ENCODE data around the gene HOPX. TPM values are rescaled to one million over a fixed set of nuclear protein-coding genes. Genes with fewer than 3 reads are reported as not detected.

HOPX gene
- polyA plus RNA-seq, 1 experiment = not detected

DNA sequence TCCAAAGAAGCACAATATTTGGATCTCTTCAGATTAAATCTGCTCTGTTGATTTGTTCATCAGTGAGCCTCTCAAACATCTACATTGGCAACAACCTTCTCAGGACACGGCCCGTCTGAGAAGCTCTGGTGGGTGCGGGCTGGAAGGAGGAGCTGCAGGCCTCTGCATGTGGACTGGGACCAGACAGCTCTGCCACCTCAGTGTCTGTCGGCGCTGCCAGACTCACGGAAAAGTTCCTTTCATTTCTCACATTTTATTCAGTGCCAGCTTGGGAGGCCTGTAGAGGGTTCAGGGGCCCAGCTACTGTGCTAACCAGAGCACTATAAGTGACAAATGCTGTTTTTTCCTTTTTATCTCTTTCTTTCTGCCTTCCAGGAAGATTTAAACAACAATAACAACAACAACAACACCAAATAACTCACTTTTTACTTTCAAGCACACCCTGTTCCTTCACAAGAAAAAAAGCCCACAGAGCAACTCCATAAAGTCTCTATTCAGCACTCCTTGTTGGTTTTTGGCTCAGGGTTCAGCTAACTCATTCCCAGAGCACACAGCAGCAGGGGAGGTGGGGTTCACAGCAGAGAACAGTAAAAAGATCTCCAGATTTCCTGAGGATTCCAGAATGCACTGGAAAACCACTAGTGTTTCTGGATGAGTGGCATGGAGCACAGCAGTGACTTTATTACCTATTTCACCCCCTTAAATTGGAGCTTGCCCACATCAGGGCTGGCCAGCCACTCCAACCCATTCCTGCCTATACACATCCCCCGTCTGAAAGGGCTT, 23.2 kb upstream of the HOPX start:
- Histone ChIP-seq H3K36me3 (ENCODE audit: control insufficient read depth, insufficient read depth, low read length) (no peaks in the 10 kb centered on the region), H3K27me3 (ENCODE audit: control insufficient read depth, insufficient read depth, low read length) (peaks cover 3% of the 10 kb centered on the region; the same call in 1 of the 2 replicates), H3K4me3 (ENCODE audit: low read depth, low read length) (no peak overlapping the region)
- TF ChIP-seq, protein P1, sequence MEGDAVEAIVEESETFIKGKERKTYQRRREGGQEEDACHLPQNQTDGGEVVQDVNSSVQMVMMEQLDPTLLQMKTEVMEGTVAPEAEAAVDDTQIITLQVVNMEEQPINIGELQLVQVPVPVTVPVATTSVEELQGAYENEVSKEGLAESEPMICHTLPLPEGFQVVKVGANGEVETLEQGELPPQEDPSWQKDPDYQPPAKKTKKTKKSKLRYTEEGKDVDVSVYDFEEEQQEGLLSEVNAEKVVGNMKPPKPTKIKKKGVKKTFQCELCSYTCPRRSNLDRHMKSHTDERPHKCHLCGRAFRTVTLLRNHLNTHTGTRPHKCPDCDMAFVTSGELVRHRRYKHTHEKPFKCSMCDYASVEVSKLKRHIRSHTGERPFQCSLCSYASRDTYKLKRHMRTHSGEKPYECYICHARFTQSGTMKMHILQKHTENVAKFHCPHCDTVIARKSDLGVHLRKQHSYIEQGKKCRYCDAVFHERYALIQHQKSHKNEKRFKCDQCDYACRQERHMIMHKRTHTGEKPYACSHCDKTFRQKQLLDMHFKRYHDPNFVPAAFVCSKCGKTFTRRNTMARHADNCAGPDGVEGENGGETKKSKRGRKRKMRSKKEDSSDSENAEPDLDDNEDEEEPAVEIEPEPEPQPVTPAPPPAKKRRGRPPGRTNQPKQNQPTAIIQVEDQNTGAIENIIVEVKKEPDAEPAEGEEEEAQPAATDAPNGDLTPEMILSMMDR (IDR thresholded peaks at IDR 0.05; ENCODE audit: insufficient read depth, low read depth, low read length) = no peak
- ChIA-PET POLR2A (no interaction called here), CTCF (interaction anchor here (0.9 to 1.2 kb wide), 4 partner anchors 8 to 95 kb away, joined by 3 read pairs; no protein-coding TSS in a partner anchor)
- no peak for DNase-seq (ENCODE audit: low read depth)

DNA sequence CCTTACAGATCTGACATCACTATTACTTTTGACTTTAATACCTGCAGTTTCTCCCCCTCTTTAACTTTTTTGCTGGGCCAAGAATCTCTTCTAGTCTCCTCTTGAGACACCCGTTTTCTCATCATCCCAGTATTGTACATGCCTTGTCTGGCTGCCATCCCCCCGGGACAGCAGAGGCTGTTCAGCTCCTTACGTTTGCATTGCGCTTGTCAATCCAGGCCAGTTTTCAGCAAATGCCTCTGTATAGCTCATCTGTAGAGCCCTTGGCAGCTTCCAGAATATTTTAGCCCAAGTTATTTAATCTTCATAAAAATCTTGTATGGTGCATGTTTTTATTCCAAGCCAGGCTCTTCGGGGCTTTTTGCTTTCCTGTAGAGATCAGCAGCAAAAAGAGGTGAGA, 22.3 kb upstream of the HOPX start:
- no peak for DNase-seq (ENCODE audit: low read depth)
- ChIA-PET POLR2A (no interaction called here), CTCF (interaction anchor here (1.2 kb wide), 1 partner anchor 8 kb away, joined by 3 read pairs; no protein-coding TSS in a partner anchor)
- H3K27me3 ChIP-seq (ENCODE audit: control insufficient read depth, insufficient read depth, low read length) = peaks cover 3% of the 10 kb centered on the region; the same call in 1 of the 2 replicates
- TF ChIP-seq, protein P1 (IDR thresholded peaks at IDR 0.05; ENCODE audit: insufficient read depth, low read depth, low read length) = no peak
- no peak overlapping the region for H3K4me3 ChIP-seq (ENCODE audit: low read depth, low read length)
- no peaks in the 10 kb centered on the region for H3K36me3 ChIP-seq (ENCODE audit: control insufficient read depth, insufficient read depth, low read length)

DNA sequence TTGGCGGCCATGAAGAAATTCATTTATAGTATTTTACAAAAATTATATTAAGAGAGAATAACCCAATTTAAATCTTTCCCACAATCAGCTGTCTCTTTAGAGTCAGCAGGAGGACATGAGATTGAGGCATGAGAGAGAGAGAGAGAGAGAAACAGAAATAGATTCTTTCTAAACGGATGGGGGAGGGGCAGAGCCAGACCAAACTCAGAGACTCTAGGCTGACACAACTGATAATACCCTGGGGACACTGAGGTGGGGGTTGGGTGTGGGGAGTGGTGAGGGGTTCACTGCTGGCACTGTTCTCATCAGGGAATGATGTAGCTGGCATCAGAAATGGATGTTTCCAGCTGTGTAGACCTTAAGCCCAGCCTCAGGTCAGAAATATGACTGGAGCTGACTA, 20.5 kb upstream of the HOPX start:
- Histone ChIP-seq H3K36me3 (ENCODE audit: control insufficient read depth, insufficient read depth, low read length) (no peaks in the 10 kb centered on the region), H3K27me3 (ENCODE audit: control insufficient read depth, insufficient read depth, low read length) (peaks cover 3% of the 10 kb centered on the region; the same call in 1 of the 2 replicates), H3K4me3 (ENCODE audit: low read depth, low read length) (no peak overlapping the region)
- TF ChIP-seq, protein P1 (IDR thresholded peaks at IDR 0.05; ENCODE audit: insufficient read depth, low read depth, low read length) = no peak
- ChIA-PET POLR2A (no interaction called here), CTCF (no interaction called here)
- DNase-seq (ENCODE audit: low read depth) = no peak

DNA sequence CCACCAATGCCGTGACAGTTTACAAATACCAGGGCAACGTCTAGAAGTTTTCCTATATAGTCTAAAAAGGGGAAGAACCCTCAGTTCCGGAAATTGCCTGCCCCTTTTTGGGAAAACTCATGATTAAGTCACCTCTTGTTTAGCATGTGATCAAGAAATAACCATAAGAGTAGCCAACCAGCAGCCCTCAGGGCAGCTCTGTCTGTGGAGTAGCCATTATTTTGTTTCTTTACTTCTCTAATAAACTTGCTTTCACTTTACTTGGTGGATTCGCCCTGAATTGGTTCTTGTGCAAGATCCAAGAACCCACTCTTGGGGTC, 20.0 kb upstream of the HOPX start:
- ChIA-PET POLR2A (no interaction called here), CTCF (no interaction called here)
- no peaks in the 10 kb centered on the region for H3K36me3 ChIP-seq (ENCODE audit: control insufficient read depth, insufficient read depth, low read length)
- peaks cover 2% of the 10 kb centered on the region; the same call in 1 of the 2 replicates for H3K27me3 ChIP-seq (ENCODE audit: control insufficient read depth, insufficient read depth, low read length)
- DNase-seq (ENCODE audit: low read depth) = no peak
- TF ChIP-seq, protein P1 (IDR thresholded peaks at IDR 0.05; ENCODE audit: insufficient read depth, low read depth, low read length) = no peak
- no peak overlapping the region for H3K4me3 ChIP-seq (ENCODE audit: low read depth, low read length)

DNA sequence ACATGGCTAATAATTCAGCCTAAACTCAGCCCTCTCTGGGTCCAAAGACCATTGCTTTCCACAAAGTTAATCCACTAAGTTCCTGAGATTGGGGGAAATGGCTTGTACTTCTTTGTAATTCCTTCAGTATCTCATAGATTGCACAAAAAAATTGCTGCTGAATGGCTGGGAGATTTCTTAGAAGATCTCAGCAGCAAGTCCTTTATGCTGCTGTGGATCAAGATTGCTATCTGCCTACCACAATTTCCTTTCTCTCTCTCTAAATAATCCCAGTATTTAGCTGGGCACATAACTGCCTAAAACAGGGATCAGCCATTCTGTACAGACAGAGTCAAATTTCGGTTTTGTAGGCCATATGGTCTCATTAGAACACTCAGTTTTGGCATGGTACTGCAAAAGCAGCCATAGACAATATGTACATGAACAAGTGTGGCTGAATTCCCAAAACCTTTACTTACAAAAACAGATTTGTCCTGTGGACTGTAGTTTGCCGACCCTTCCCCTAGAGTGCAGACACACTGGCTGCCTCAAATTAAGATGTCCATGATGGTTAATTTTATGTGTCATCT, 18.5 kb upstream of the HOPX start:
- TF ChIP-seq, protein P1 (IDR thresholded peaks at IDR 0.05; ENCODE audit: insufficient read depth, low read depth, low read length) = no peak
- Histone ChIP-seq H3K36me3 (ENCODE audit: control insufficient read depth, insufficient read depth, low read length) (no peaks in the 10 kb centered on the region), H3K27me3 (ENCODE audit: control insufficient read depth, insufficient read depth, low read length) (no peaks in the 10 kb centered on the region), H3K4me3 (ENCODE audit: low read depth, low read length) (no peak overlapping the region)
- ChIA-PET CTCF (no interaction called here), POLR2A (no interaction called here)
- no peak for DNase-seq (ENCODE audit: low read depth)

Measured in BJ (cell line).